Panc1 (cell line): ENCODE results near the gene ZSCAN18. TPM values are rescaled to one million over a fixed set of nuclear protein-coding genes. Genes with fewer than 3 reads are reported as not detected.

Experiments used
- ATAC-seq: fragments of 200-7000 bp; cut with Tn5 transposase; 2 replicates; pipeline ENCODE4 v1.9.1; 2020; ENCODE audit warnings: mild to moderate bottlenecking, moderate library complexity
- BruUV-seq: library from RNA; stranded (reverse); fragments of 400-500 nt; replicated peaks from 2 replicates; lab custom pipeline; 2021; lab: Mats Ljungman, UMichigan
- CTCF ChIA-PET: fragments of 300-600 bp; sonication (Branson Sonifier 250); formaldehyde crosslinking; loops from one replicate; lab custom pipeline; 2022; ENCODE audit warnings: antibody characterized with exemption; lab: Charles Lee
- POLR2A ChIA-PET: fragments of 300-600 bp; sonication (Branson Sonifier 250); formaldehyde crosslinking; loops from one replicate; lab custom pipeline; 2022; ENCODE audit warnings: antibody characterized with exemption; lab: Charles Lee
- DNase-seq: peaks from one replicate; pipeline ENCODE4 v3.0.0-alpha.2; 2010; ENCODE audit warnings: low read depth, low spot score
- H3K27ac ChIP-seq: 2 replicates; pipeline ENCODE4 v1.5.1; 2011; ENCODE audit warnings: mild to moderate bottlenecking, low read length, inconsistent platforms
- H3K27me3 ChIP-seq: fragments of 200-500 bp; sonication (Bioruptor generic); 2 replicates; pipeline ENCODE4 v1.6.0; 2014; ENCODE audit warnings: low read length, inconsistent platforms; ENCODE audit not compliant: control insufficient read depth, insufficient read depth
- H3K36me3 ChIP-seq: fragments of 200-500 bp; sonication (Bioruptor generic); 2 replicates; pipeline ENCODE4 v1.5.1; 2014; ENCODE audit warnings: inconsistent platforms, mild to moderate bottlenecking, low read length, moderate library complexity; ENCODE audit not compliant: control insufficient read depth, insufficient read depth
- H3K4me1 ChIP-seq: 2 replicates; pipeline ENCODE4 v1.5.1; 2011; ENCODE audit warnings: inconsistent platforms, mild to moderate bottlenecking, low read length, moderate library complexity; ENCODE audit not compliant: control insufficient read depth, insufficient read depth
- H3K4me3 ChIP-seq, 2 experiments: 2 replicates each; pipeline ENCODE4 v1.5.1; 2011 to 2012; ENCODE audit warnings: low read depth in 2 of 2, low read length in 2 of 2, mild to moderate bottlenecking in 2 of 2, inconsistent platforms in 1 of 2, moderate library complexity in 1 of 2
- H3K9me3 ChIP-seq: fragments of 200-500 bp; sonication (Bioruptor generic); 2 replicates; pipeline ENCODE4 v1.5.1; 2014; ENCODE audit warnings: low read depth, mild to moderate bottlenecking, inconsistent platforms, low read length, moderate library complexity; ENCODE audit not compliant: control insufficient read depth, insufficient read depth
- POLR2AphosphoS5 ChIP-seq: IDR thresholded peaks from 2 replicates; pipeline ENCODE4 v1.6.1; 2012; ENCODE audit warnings: mild to moderate bottlenecking, low read depth, low read length, moderate library complexity
- SIN3A ChIP-seq: IDR thresholded peaks from 2 replicates; pipeline ENCODE4 v1.6.1; 2012; ENCODE audit warnings: low read depth, mild to moderate bottlenecking, low read length, moderate library complexity, borderline replicate concordance; ENCODE audit not compliant: insufficient read depth
- TCF7L2 ChIP-seq: IDR thresholded peaks from 2 replicates; pipeline ENCODE4 v1.6.1; 2011; ENCODE audit warnings: mild to moderate bottlenecking, low read depth, low read length, inconsistent platforms
- in situ Hi-C: cut with HindIII; loops from 2 replicates; pipeline ENCODE4 v1.10.0; 2016; ENCODE audit warnings: low sequenced_read_pairs, low pct_unique_long_range_greater_than_20kb
- intact Hi-C: fragments of 100-400 bp; cut with micrococcal nuclease; formaldehyde crosslinking; loops from one replicate; pipeline ENCODE4 v1.10.0; 2022; ENCODE audit not compliant: unreplicated experiment
- total RNA-seq: library from RNA; stranded (reverse); gene quantifications from one replicate; pipeline ENCODE4 v1.2.1, GENCODE V29; 2021; ENCODE audit not compliant: unreplicated experiment
- TF ChIP-seq, protein P1 (sequence below), 2 experiments: IDR thresholded peaks; 2 replicates each; pipeline ENCODE4 v1.6.1; 2011 to 2012; ENCODE audit warnings: low read depth in 2 of 2, control low read depth in 1 of 2, low read length in 1 of 2, mild to moderate bottlenecking in 1 of 2, moderate library complexity in 1 of 2; ENCODE audit not compliant: insufficient read depth in 1 of 2
- TF ChIP-seq, protein P2 (sequence below): fragments of 450-650 bp; IDR thresholded peaks from 2 replicates; pipeline ENCODE4 v1.5.1; 2017; ENCODE audit warnings: mild to moderate bottlenecking

Gene ZSCAN18
- total RNA-seq, 1 experiment from 2014 or later = not detected

DNA sequence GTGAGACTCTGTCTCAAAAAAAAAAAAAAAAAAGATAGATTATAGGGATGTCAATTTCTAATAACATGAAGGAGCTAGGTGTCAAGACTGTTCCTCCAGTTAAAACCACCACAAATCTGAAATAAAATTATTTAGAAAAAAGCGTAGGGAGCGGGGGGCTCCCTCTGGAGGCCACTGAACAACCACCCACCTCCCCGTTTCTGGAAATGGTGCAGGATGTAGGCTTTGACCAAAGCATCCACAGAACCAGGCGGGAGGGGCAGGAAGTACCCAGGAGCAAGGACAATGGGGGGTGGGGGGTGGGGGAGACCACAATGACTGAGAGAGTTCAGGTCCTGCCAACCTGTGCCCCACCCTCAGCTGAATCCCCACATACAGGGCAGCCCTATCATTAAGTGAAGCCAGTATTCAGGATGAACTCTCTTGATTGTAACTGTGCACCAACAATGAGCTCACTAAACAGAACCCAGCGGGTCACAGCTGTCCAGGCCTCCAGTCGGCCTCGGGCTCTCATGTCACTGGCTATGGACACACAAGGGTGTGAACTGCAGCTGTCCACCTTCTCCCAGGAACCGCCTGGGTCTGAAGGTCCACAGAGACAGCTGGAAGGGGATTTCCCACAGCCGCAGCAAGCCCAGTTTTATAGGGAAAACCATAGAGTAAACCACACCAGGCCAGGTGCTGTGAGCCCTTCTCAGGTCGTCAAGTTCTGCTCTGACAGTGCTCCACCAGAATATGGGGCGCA, 6.6 kb downstream of the ZSCAN18 start:
- 0 out of 2 replicates have a peak, but pooled peaks have one; percentile 27 for ATAC-seq
- Histone ChIP-seq H3K4me3 (no peak overlapping the region), H3K9me3 (peaks cover 2% of the 10 kb centered on the region; the same call in 1 of the 2 replicates), H3K27me3 (no peaks in the 10 kb centered on the region), H3K36me3 (no peaks in the 10 kb centered on the region), H3K27ac (no peak overlapping the region), H3K4me1 (no peaks in the 10 kb centered on the region)
- POLR2A ChIA-PET = interaction anchor here (0.6 to 0.7 kb wide), 2 partner anchors 184 to 1587 kb away, joined by 7 to 8 read pairs; no protein-coding TSS in a partner anchor
- CTCF ChIA-PET = no interaction called here
- no TSS peak for BruUV-seq
- DNase-seq = no peak
- no peak for TF ChIP-seq POLR2AphosphoS5
- TF ChIP-seq, protein P1, sequence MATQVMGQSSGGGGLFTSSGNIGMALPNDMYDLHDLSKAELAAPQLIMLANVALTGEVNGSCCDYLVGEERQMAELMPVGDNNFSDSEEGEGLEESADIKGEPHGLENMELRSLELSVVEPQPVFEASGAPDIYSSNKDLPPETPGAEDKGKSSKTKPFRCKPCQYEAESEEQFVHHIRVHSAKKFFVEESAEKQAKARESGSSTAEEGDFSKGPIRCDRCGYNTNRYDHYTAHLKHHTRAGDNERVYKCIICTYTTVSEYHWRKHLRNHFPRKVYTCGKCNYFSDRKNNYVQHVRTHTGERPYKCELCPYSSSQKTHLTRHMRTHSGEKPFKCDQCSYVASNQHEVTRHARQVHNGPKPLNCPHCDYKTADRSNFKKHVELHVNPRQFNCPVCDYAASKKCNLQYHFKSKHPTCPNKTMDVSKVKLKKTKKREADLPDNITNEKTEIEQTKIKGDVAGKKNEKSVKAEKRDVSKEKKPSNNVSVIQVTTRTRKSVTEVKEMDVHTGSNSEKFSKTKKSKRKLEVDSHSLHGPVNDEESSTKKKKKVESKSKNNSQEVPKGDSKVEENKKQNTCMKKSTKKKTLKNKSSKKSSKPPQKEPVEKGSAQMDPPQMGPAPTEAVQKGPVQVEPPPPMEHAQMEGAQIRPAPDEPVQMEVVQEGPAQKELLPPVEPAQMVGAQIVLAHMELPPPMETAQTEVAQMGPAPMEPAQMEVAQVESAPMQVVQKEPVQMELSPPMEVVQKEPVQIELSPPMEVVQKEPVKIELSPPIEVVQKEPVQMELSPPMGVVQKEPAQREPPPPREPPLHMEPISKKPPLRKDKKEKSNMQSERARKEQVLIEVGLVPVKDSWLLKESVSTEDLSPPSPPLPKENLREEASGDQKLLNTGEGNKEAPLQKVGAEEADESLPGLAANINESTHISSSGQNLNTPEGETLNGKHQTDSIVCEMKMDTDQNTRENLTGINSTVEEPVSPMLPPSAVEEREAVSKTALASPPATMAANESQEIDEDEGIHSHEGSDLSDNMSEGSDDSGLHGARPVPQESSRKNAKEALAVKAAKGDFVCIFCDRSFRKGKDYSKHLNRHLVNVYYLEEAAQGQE (IDR thresholded peaks at IDR 0.05; ENCODE audit: insufficient read depth in 1 of 2, low read depth in 2 of 2, low read length in 1 of 2) = no peak
- TF ChIP-seq SIN3A = no peak
- no peak for TF ChIP-seq TCF7L2
- TF ChIP-seq, protein P2, sequence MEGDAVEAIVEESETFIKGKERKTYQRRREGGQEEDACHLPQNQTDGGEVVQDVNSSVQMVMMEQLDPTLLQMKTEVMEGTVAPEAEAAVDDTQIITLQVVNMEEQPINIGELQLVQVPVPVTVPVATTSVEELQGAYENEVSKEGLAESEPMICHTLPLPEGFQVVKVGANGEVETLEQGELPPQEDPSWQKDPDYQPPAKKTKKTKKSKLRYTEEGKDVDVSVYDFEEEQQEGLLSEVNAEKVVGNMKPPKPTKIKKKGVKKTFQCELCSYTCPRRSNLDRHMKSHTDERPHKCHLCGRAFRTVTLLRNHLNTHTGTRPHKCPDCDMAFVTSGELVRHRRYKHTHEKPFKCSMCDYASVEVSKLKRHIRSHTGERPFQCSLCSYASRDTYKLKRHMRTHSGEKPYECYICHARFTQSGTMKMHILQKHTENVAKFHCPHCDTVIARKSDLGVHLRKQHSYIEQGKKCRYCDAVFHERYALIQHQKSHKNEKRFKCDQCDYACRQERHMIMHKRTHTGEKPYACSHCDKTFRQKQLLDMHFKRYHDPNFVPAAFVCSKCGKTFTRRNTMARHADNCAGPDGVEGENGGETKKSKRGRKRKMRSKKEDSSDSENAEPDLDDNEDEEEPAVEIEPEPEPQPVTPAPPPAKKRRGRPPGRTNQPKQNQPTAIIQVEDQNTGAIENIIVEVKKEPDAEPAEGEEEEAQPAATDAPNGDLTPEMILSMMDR = no peak
- in situ Hi-C loops (no loop called here), intact Hi-C loops (no loop called here)

DNA sequence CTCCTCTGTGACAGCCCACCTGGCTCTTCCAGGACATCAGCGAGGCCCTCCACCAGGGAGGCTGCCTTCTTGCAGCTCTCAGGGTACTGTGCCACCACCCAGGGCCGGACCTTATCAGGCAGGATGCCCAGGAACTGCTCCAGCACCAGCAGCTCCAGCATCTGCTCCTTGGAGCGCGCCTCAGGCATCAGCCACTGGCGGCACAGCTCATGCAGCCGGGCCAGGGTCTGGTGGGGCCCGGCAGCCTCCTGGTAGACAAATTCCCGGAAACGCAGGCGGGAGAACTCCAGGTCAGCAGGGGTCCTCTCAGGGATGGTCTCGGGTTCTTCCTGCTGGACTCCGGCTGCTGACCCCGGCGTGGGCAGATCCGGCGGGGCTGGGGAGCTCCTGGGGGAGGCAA, 8.2 kb downstream of the ZSCAN18 start:
- no peak; the same call in 1 of the 2 replicates for ATAC-seq
- Histone ChIP-seq H3K27me3 (no peaks in the 10 kb centered on the region), H3K36me3 (no peaks in the 10 kb centered on the region), H3K27ac (no peak overlapping the region), H3K9me3 (peaks cover 5% of the 10 kb centered on the region; the same call in 1 of the 2 replicates), H3K4me1 (no peaks in the 10 kb centered on the region), H3K4me3 (no peak overlapping the region)
- intact Hi-C loops = no loop called here
- in situ Hi-C loops = no loop called here
- TF ChIP-seq, protein P2 = no peak
- TF ChIP-seq, protein P1 (IDR thresholded peaks at IDR 0.05; ENCODE audit: insufficient read depth in 1 of 2, low read depth in 2 of 2, low read length in 1 of 2) = no peak
- TF ChIP-seq POLR2AphosphoS5 = no peak
- TF ChIP-seq SIN3A = no peak
- no peak for TF ChIP-seq TCF7L2
- no TSS peak for BruUV-seq
- CTCF ChIA-PET = no interaction called here
- POLR2A ChIA-PET = no interaction called here
- no peak for DNase-seq
